Tibial nerve (tissue), 4 donors: ENCODE results near the gene MARCHF2.

Experiments used
- EP300 ChIP-seq, 2 donors: sonication (generic); formaldehyde crosslinking; IDR thresholded peaks; one replicate each; pipeline ENCODE4 v1.6.1; 2017; ENCODE audit warnings: antibody characterized with exemption in 2 of 2, mild to moderate bottlenecking in 1 of 2
- POLR2A ChIP-seq, 2 donors: fragments of 450-650 bp; IDR thresholded peaks; one replicate each; pipeline ENCODE4 v1.6.1; 2017; ENCODE audit warnings: antibody characterized with exemption in 2 of 2, mild to moderate bottlenecking in 2 of 2, moderate library complexity in 2 of 2
- TF ChIP-seq, protein P1 (sequence below), 5 experiments: fragments of 200-600 bp in 3 of 5; fragments of 450-650 bp in 2 of 5; sonication (generic) in 3 of 5; IDR thresholded peaks; one replicate each; pipeline ENCODE4 v1.5.1; 2016 to 2019; ENCODE audit warnings: antibody characterized with exemption in 5 of 5, mild to moderate bottlenecking in 3 of 5, moderate library complexity in 2 of 5

- TF ChIP-seq, protein P1, sequence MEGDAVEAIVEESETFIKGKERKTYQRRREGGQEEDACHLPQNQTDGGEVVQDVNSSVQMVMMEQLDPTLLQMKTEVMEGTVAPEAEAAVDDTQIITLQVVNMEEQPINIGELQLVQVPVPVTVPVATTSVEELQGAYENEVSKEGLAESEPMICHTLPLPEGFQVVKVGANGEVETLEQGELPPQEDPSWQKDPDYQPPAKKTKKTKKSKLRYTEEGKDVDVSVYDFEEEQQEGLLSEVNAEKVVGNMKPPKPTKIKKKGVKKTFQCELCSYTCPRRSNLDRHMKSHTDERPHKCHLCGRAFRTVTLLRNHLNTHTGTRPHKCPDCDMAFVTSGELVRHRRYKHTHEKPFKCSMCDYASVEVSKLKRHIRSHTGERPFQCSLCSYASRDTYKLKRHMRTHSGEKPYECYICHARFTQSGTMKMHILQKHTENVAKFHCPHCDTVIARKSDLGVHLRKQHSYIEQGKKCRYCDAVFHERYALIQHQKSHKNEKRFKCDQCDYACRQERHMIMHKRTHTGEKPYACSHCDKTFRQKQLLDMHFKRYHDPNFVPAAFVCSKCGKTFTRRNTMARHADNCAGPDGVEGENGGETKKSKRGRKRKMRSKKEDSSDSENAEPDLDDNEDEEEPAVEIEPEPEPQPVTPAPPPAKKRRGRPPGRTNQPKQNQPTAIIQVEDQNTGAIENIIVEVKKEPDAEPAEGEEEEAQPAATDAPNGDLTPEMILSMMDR (IDR thresholded peaks at IDR 0.05): no peak
- TF ChIP-seq POLR2A (IDR thresholded peaks at IDR 0.05): no peak
- no peak for TF ChIP-seq EP300 (IDR thresholded peaks at IDR 0.05)
These were observed 13.2 kb downstream of the MARCHF2 start for GRCh38 chr19:8426283-8426682.
